ENCODE results near the gene NR3C1.
"Not testable (repeated sequence)": the region's sequence is repeated elsewhere in the genome, so short reads cannot be mapped to it uniquely, and the experiment has no call there.

Gene NR3C1

DNA sequence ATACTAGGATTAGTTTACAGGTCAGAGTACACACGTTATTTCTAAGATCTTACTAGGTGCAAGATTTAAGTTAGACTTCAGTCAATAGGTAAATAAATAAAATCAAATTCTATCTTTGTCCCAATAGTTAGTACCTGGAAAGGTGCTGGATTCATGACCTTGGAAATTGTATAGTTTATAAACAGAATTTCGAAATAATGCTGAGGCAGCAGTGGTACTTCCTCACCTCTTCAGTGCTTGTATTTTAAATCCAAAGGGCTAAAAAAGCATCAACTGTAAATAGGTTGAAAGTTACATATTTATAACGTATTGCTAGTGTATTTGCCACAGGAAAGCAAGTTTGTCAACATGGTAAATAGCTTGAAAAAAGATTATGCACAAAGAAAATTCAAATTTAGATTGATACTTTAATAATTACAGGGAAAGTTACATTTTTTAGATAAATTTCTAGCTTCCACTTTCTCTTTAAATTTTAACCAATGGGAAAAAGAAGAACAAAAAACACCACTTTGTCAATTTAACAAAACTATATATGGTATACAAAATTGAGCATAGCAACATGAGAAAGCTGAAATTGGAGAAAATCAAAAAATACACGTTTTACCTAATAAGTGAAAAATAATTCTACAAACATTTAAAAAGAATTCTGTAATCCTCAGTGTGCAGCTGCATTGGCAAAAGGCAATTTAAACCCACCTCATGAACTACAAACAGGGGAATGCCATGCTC lies 46.5 kb downstream of the NR3C1 start:
- no peak for DNase-seq

DNA sequence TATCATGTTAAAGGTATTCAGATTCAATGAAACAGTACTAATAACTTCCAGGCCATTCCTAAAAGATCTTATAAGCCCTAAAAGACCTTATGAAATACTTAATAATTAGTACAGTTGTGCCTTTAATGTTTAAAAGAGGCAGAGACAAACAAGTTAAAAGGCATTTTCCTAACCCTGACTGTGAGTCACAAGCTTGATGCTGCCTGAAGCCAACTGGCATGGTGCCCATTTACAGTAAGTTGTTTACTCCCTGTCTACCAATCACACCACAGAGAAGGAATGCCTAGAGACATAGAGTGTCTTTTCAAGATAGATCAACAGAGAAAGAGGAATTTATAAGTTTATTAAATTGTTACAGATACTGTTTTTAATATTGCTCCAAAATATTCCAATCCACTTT lies 47.8 kb downstream of the NR3C1 start:
- no peak for DNase-seq

DNA sequence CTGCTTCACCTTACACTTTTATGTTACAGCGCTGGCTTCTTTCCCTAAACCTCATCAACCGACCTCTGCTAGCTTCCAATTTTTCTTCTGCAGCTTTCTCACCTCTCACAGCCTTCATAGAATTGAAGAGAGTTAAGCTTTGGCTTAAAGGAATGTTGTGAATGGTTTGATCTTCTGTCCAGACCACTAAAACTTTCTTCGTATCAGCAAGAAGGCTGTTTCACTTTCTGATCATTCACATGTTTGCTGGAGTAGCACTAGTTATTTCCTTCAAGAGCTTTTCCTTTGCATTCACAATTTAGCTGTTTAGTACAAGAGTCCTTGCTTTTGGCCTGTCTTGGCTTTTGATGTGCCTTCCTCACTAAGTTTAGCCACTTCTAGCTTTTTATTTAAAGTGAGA lies 49.5 kb downstream of the NR3C1 start:
- DNase-seq = no peak

DNA sequence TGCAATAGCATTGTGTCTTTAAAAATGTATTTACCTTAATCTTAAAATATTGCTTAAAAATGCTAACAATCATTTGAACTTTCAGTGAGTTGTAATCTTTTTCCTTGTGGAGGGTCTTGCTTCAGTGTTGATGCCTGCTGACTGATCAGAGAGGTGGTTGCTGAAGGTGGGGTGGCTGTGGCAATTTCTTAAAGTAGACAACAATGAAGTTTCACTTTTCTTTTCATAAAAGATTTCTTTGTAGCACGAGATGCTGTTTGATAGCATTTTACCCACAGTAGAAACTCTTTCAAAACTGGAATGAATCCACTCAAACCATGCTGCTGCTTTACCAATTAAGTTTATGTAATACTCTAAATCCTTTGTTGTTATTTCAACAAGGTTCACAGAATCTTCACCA lies 50.8 kb downstream of the NR3C1 start:
- DNase-seq = no peak

DNA sequence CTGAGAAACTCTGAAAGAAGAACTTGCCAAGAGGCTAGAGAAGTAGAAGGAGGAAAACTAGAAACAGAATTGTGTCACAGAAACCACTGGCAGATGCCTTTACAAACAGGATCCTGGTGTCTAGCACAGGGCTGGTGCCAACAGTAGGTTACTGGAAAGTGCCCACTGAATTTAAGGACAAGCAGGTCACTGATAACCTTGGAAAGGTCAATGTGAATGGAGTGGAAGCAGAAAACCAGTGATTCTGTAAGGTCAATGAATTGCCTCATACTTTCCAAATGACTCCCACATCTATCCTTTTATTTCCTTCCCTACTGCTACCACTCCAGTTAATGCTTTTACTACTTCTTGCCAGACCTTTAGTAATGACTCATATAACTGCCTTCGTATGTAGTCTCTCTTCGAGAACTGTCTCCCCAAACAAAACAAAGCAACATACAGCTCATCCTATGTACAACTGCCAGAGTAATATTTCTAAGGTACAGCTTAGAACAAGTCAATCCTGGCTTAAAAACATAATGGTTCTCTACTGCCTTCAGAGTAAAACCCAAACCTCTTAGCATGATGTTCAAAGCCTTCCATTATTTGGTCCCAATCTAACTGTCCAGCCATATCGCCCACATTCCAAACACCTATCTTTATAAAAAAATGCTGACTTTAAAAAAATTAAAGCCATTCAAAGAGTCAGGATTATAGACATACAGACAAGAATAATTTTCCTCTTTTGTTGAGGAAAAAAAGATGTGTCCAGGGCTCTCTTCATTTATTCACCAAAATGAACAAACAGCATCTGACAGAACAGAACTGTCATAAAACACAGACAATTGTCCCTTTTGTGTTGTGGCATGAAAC lies 52.5 kb downstream of the NR3C1 start:
- no peak for DNase-seq

DNA sequence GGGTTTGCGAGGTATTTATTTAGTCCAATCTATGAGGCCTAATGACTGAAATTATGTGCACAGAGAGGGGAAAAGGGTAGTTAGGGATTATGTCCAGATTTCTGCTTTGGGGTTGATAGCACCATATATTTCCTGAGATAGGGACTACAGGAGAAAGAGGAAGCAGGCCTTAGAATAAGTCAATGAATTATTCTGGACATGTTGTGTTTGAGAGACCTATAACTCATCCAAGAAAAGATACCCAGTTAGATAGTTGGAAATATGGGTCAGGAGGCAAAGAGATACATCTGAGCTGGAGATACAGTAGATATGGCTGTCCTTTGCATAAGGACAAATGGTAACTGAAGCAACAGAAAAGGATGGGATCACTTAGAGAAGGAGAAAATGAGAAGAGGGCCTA lies 53.1 kb downstream of the NR3C1 start:
- no peak for DNase-seq

DNA sequence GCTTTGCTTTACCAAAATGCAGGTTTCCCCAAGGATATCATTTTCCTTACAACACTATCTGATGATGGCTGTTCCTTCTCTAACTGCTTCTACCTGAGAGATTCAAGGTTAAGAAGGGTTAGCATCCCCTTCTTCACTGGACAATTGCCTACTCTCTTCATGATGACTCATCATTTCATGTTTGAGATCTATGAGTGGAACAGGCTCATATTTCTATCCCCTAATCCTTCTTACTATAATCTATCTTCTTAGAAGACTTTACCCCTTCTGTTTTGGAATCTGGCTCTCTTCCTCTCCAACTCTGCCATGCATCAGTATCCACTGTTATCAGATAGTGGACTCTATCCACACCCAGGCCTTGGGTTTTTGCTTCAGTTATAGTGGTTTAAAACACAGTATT lies 54.3 kb downstream of the NR3C1 start:
- DNase-seq = no peak

DNA sequence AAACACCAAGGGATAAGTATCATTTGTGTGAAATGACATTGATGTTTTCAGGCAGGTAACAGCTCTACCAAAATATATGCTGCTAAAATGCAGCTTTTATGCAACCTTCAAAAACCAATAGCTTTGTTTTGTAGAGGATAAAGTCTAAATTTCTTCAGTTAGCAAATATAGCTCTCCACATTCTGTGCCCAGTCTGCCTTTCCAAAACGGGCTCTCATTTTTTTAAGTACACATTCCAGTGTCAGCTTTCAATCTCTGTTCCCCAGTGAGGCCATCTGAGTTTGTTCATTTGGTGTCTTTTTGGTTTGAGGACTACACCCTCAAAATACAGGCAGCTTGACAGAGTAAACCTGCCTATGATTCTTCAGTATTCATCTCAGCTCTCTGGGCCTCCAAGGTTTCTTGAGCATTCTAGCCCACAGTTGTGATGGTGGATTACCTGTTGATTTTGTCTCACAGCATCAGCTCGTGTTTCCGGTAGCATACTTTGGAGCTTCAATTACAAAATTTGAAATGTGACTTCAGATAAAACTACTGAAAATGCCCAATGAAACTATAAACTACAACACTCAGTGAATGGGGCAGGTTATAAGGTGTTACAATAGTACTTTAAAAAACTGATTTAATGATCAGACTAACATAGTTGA lies 55.7 kb downstream of the NR3C1 start:
- DNase-seq = no peak

DNA sequence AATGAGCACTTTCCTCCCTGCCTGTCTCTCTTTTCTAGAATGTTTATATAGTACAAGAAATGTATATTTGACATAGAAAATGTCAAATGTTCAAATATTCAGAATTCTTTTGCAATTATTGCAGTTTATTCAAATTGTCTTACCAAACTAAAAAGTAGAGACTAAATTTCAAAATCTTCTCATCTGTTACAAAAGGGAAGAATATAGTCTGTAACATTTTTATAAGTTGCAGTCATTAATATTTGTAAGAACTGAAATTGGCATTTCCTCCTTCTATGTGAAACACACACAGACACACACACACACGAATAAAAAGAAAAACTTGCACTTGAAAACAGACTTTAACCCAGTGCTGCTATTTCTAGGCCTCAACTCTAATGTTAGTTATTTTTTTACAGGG lies 56.4 kb downstream of the NR3C1 start:
- DNase-seq = no peak

DNA sequence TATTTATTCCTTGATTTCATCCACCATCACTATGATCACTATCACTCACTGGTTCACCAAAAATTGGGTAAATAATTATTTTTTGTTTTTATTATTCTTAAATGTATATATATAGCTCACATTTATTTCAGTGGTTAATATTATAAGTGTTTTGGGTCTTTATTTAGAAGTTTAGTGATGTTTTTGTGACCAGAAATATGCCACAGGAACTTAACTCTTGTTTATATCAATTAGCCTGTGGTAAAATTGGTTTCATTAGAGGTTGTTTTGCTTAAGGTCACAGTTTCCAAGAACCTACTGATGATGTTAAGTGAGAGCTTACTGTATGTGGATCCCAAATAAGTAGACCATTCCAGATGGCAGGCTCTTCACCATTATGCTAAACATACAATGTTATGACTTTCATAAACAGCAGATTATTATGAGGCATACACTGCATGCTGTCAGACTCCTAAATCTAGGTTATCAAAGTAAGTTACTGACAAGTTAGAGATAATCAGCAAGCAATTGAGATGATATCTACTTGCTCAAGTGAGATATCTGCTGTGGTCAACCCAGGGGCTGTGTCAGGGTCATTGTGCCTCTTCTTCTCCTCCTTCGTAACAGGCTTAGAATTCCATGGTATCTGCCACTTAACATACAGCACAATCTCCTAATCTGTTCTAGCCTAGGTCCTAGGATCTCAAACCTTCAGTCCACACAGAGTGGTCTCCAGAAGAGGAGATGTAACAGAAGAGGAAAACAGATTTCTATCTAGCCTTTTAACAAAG lies 57.6 kb downstream of the NR3C1 start:
- no peak for DNase-seq

DNA sequence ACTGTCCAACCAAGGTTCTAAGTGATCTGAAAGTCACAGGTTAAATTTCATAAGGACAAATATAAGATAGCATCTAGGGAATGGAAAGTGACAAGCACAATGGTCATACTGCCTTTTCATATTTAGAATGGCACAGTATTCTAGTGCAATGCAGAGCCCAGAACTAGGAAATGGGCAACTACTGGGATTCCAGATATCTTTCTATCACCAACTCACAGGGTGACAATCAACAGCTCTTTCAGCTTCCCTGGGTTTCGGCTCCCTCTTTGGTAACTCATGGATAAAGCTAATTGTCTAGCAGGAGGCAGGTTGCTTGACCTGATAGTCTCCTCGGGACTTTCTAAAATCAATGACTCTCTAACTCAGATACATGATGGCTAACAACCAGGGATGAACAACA lies 60.4 kb downstream of the NR3C1 start:
- no peak for DNase-seq

DNA sequence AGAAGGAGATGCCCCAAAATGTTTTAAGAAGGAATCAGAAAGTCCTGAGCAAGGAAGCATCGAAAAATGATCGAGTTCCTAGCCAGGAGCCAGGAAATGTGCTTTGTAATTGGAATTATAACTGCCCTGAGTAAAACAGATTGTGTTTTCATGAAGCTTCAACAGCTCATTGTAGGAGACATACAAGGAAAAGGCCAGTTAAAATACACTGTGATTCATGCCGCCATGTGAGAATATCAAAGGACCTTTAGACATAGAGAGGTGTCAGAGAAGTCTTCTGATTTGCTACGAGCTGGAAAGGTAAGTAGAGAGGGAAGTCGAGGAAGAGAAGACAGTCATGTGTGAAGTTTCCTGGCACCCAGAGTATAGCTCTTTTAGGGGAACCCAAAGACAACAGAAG lies 60.9 kb downstream of the NR3C1 start:
- DNase-seq = no peak

DNA sequence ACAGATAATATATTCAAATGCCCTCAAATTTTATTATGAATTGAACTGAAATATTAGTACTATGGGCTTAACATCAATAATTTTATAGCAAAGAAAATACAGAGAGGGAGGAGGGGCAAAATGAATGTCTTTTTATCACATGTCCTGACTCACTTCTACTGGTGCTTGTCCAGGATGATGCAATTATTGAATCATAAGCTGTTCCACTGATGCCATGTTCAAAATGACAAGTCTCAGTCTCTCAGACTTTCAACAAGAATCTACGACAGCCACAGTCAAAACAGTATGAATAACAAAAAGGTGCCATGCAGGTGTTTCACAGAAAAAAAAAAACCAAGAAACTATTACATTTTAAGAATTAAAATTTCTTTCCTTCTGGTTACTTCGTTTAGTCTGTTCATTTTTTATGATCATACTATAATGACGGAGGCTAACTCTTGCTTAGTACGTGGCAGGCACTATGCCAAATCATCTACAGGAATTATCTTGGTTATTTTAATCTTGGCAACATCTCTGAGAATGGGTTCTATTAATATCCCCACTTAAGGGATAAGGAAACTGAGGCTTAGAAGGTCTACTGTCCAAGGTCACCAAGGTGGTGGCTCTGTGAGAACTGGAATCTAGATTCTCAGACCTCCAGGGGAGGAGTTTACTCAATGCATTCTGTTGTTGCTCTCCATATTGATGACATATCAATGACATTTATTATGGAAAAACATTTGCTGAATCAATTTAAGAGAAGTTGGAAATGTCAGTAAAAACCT lies 61.5 kb downstream of the NR3C1 start:
- DNase-seq = no peak

DNA sequence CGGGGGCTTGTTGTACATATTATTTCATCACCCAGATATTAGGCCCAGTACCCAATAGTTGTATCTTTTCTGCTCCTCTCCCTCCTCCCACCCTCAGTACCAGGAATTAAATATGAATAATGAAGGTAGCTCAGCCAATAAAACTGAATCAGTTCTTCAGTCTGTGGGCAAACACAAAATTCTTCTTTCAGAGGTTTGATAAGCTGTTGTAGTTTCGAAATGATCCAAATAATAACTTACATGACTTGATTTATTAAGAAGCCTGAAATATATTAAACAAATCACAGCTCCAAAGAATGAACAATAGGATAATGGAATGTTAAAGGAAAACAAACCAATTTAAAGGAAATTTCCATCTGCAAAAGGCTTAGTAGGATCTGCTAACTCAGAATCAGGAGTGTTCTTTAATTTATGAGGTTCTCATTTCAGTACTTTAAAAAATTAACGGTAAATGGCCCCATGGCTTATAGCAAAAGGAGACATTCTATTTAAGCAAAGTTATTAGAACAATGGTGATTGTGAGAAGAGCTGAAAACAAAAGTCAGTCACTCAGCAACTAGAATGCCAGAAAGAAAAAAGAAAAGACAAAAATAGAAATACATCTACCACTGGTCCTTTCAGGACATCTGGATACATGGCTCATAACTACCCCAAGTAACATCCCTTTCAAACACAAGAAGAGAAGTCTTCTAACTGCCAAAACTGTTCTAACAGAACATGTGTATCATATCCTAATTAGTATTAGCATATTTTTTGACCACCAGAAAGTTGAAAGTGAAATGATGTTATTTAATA lies 62.4 kb downstream of the NR3C1 start:
- no peak for DNase-seq

DNA sequence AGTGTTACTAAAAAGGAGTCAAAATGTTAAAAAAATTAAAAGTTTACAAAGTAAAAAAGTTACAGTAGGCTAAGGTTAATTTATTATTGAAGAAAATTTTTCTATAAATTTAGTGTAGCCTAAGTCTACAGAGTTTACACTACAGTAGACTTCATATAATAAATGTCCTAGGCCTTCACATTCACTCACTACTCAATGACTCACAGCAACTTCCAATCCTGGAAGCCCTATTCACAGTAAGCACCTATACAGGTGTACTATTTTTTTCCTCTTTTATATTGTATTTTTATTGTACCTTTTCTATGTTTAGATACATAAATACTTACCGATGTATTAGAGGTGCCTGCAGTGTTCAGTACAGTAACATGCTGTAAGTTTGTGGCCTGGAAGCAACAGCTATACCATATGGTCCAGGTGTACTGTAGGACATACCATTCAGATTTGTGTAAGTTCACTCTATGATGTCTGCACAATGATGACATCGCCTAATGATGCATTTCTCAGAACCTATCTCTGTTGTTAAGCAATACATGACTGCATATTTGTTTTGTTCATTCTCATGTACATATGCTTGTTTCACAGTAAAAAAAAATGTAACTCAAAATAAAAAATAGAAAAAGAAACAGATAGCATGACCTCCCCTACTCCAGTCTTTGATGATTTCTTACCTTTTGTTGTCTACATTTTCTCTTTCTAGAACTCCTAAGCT lies 64.7 kb downstream of the NR3C1 start:
- no peak for DNase-seq

DNA sequence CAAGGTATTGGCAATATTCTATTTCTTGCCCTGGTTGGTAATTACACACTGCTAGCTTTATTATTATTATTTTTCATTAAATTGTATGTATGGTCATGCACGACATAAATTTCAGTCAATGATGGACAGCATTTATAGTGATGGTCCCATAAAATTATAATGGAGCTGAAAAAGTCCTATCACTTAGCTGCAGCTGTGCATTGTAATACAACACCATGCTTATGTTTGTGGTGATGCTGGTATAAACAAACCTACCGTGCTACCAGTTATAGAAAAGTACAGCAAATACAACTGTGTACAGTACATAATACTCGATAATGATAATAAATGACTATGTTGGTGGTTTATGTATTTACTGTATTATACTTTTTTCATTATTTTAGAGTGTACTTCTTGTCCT lies 65.5 kb downstream of the NR3C1 start:
- no peak for DNase-seq

DNA sequence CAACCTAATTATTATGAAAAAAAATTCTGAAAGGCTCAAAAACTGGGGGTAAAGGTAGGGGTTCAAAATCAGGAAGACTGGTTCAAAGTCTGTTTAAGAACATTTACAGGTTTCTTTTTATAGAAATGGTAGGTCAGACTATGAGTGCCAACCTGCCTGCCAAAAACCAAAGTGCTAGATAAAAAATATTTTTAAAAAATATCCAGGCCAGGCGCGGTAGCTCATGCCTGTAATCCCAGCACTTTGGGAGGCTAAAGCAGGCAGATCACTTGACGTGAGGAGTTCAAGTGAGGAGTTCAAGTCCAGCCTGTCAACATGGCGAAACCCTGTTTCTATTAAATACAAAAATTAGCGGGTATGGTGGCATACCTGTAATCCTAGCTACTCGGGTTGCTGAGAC lies 67.0 kb downstream of the NR3C1 start:
- DNase-seq = no peak

DNA sequence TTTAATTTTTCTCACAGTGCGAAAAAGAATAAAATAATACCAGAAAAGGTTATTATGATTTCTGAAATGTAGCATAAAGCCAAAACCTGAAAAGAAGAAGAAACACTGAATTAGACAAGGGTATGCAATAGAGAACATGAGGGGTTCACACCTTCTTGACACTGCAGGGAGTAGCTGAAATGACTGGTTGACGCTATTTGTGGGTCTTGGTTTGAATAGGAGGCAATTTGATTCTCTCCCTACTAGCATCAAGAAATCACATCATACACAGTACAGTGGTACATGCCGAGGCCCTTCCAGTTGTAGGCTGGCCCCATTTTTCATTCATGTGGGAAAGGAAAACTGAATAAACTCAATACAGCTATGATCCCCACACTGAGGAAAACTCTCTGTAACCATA lies 68.6 kb downstream of the NR3C1 start:
- DNase-seq = no peak

DNA sequence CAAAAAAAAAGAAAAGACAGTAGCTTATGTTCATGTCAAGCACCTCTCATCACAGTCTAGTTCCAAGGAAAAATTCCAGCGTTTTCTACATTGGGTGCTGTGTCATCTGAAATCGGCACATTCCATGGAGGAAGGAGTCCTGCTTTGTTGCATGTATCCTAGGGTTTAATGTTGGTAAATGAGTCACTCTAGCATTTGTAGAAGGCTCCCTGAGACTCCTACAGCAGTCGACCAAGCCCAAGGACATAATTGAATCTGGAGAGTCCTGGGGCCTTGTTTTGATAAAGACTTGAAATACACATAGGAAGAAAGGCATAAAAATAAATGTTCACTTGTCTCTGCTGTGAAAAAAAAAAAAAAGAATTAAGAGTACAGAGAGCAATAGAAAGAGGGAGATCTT lies 69.1 kb downstream of the NR3C1 start:
- not testable (repeated sequence) for DNase-seq

DNA sequence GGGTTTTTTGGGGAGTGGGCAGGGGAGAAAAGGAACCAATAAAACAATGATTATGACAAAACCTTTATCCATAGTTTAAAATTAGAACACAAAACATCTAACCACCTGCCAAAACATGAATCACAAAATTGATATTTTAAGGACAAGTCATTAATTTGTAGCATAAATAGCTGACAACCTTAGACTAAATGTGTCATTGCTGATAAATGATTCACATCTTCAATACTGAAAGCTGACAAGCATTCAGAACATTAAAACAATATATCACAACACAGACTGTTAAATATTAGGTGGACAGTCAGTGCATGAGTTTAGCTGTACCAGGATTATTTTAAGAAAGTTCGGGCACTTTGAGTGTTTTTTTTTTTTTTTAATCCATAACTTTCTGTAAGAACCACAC lies 71.5 kb downstream of the NR3C1 start:
- DNase-seq = no peak

DNA sequence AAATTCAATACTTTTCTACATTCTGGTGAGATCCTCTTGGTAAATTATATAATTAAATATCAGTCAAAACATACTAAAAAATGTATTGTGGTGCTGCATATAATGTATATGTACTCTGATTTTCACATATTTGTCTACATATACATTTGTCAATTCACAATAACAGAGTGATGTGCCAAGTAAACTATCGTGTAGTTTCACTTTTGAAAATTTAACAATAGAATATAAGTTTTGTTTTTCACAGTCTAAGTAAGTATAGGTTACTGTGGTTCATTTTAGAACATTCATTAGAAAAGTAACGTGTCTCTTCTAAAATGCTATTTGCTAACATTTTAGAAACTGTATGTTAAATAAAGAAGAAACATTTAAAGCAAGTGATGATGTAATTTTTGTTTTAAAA lies 73.6 kb downstream of the NR3C1 start:
- DNase-seq = no peak
